Measurements from ENCODE around the gene RPL18A.

Gene RPL18A
- total RNA-seq = 356 to 696 (median 541) reads per million in 4 experiments

DNA sequence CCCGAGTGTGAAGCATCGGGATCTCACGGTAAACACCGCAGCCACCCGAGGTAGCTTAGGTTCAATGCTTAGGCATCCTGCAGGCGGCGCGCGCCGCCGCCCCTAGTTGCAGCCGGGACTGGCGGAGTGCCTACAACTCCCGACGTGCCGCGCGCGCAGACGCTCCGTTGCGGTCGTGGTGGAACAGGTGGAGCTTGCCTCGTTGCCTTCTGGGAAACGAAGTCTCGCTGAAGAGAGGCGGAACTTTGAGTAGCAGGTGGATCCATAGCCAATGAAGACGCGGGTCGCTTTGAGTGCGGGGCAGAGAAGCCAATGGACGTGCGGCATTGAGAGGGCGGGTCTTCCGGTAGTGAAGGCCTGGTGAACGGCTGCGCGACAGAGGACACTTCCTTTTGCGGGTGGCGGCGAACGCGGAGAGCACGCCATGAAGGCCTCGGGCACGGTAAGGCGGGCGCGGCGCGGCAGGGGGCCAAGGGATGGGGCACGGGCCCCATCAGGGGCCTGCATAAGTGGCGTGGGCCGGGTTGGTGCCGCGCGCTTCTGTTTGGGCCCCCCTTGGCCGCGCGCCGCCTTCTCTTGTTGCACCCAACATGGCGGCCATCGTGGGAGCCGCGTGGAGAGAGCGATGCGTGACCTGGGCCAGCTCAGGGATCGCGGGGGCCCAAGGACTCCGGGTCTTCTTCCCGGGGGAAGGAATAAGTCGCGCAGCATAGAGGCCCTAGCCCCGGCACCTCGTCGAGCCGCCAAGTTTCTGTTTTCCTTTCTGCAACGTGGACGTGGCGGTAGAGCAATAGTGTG is at the start of gene RPL18A:
Gene RPL18A, plus strand, starts transcription at position 378 of the 798 bp plus-strand sequence. Its CDS starts 47 bp downstream, at position 425.
- peak; percentile 99 for DNase-seq

DNA sequence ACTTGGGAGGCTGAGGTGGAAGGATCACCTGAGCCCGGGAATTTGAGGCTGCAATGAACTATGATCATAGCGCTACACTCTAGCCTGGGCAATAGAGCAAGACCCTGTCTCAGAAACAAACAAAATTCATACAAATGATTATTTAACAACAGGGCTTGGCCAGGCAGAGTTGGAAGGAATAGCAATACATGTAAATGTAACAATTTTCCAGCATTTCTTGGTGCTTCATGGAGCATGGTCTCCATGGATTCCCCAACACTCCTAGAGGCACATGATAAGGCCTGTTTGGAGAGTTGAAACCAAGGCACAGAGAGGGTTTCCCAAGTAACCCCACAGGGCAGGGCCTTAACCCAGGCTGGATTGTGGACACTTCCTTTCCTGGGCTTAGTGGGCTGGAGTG is 48.6 kb upstream of the RPL18A start:
- no peak for DNase-seq

DNA sequence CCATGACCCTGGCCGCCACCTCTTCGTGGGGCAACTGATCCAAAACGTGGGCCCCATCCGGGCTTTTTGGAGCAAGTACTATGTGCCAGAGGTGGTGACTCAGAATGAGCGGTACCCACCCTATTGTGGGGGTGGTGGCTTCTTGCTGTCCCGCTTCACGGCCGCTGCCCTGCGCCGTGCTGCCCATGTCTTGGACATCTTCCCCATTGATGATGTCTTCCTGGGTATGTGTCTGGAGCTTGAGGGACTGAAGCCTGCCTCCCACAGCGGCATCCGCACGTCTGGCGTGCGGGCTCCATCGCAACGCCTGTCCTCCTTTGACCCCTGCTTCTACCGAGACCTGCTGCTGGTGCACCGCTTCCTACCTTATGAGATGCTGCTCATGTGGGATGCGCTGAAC is 48.0 kb upstream of the RPL18A start:
- DNase-seq = no peak

DNA sequence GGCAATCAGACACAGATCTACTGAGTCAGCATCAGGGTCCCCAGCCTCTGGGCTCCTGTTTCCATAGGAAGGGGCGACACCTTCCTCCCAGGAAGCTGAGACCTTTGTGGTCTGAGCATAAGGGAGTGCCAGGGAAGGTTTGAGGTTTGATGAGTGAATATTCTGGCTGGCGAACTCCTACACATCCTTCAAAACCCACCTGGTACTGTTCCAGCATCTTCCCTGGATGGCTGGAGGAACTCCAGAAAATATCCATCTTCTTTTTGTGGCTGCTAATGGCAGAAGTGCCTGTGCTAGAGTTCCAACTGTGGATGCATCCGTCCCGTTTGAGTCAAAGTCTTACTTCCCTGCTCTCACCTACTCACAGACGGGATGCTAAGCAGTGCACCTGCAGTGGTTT is 47.6 kb upstream of the RPL18A start:
- DNase-seq = no peak

DNA sequence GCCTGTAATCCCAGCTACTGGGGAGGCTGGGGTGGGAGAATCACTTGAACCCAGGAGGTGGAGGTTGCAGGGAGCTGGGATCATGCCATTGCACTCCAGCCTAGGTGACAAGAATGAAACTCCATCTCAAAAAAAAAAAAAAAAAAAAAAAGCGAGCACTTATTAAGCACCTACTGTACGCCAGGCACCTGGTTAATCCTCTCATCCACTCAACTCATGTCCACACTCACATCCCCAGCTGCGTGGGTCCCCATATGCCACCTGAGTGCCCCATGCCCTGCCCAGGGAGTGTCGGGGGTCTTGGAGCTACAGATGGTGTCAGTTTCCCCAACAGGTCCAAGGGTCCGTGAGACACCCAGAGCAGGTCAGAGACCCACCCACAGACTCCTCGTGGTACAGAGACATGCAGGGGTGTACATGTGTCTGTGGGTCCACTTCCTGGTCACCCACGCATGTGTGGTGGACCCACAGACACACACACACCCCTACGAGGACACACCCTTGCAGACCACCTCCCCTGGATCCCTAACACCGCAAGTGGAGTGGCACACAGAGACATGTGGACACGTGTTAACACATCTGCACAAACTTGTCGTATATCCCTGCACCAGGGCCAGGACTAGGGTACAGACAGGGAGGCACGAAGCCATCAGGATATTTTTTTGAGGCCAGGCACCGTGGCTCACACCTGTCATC is 41.9 kb upstream of the RPL18A start:
- no peak for DNase-seq

DNA sequence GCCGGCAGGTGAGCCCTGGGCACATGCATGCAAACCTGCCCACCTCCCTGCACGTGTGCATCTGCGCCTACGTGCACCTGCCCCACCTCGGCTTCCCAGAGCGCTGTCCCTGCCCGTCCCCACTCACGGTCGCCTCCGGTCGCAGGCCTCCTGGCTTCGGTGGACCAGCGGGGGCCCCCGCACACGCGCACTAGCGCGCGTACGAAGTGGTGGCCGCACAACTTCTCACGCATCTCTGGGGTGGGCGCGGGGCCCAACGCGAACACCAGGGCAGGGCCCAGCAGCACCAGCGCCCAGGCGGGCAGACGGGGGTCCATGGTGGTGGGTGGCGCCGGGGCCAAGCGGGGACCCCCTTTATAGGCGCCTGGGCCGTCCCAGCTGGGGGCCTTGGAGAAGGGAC is 38.5 kb upstream of the RPL18A start, which contains the start of gene INSL3:
Gene INSL3, minus strand, starts transcription at position 330 of the 400 bp plus-strand sequence. Its CDS starts 13 bp downstream, at position 317.
- DNase-seq = no peak

DNA sequence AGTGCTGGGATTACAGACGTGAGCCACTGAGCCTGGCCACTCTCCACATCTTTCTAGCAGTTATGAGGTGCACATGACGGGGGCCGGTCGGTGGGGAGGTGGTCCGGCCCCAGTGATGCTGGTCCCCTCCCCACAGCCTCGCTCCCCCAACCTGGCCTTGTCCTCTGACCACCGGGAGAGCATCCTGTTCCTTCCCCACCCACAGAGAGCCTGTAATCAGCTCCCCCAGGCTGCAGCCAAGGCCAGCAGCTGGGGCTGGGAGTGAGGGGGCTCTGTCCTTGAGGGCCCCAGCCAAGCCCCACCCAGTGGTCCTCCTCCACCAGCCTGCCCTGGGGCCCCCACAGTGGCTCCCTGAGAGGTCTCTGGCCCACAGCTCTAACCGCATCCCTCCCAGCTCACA is 35.4 kb upstream of the RPL18A start:
- no peak for DNase-seq

DNA sequence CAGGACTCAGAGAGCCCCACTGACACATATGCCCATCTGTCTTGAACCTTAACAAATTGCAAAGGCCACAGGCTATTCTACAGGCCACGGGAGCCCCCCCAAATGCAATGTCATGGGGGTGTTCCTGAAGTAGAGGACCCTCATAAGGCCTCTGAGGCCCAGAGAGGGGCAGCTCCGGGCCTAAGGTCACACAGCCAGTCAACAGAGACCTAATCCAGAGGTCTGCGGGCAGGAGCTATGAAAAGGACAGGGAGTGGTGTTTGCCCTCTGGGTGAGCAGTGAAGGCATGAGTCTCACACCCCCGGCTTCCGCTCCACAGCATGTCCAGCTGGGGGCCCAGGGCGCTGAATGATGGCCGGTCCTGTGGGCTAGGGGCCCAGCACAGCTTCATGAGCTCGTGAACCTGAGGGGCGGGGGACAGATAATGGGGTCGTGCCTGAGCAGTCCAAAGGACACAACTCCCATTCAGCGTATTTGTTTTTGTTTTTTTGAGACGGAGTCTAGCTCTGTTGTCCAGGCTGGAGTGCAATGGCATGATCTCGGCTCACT is 33.1 kb upstream of the RPL18A start:
- no peak for DNase-seq

DNA sequence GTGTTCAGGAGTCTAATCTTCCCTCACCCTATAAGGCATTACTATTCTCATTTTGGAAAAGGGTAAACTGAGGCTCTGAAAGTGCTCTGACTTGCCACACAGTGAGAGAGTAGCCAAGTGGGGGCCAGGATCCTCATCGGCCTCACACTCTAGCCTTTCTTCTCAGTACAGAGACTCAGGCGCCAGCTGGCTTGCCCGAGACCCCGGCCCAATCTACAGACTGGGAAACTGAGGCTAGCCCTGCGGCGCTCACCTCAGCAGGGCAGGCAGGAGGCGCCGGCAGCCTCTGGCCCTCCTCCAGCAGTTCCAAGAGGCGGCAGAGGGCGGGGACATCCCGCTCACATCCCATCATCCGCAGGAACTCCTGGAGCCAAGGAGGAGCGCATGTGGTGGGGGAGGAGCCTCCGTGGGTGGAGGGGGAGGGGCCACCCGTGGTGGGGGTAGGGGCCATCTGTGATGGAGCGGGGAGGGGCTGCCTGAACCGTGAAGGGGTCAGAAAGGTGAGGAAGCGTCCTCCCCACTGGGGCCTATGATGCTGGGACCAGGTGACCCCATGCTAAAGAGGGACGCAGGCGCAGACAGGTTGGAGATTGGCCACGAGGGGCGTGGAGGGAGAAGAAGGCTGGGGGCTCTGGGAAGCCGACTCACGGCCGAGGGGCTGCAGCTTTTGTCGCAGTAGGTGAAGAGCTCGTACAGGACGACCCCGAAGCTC is 29.7 kb upstream of the RPL18A start:
- DNase-seq = no peak

DNA sequence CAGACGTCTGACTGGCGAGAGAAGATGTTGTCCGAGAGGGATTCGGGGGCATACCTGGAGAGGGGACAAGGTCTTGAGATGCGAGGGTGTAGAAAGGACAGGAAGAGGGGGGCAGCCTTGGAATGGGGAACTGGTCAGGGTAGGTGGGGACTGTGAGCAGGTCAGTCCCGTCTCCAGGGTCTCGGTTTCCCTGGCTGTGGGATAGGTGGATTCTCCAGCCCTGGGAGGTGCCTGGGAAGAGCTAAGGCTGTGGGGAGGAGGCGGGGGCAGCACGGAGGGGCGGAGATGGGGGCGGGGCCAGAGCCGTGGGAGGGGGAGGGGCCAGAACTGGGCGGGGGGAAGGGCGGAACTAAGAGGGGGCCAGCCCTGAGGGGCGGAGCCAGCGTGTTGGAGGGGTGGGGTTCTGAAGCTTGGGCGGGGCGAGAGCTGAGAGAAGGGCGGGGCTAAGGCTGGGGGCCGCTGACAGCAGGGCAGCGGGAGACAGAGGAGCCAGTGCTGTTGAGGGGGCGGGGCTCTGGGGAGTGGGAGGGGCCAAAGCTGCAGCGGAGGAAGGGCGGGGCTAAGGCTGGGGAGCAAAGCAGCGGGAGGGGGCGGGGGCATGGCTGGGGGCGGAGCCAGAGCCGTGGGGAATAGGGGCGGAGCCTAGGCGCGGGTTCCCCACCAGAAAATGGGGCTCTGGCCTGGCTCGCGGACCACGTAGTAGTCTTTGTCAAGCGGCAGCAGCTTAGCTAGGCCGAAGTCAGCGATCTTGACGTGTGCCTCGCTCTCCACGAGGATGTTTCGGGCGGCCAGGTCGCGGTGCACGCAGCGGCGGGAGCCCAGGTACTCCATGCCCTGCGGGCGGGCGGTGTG is 28.9 kb upstream of the RPL18A start:
- peak; percentile 28 for DNase-seq

DNA sequence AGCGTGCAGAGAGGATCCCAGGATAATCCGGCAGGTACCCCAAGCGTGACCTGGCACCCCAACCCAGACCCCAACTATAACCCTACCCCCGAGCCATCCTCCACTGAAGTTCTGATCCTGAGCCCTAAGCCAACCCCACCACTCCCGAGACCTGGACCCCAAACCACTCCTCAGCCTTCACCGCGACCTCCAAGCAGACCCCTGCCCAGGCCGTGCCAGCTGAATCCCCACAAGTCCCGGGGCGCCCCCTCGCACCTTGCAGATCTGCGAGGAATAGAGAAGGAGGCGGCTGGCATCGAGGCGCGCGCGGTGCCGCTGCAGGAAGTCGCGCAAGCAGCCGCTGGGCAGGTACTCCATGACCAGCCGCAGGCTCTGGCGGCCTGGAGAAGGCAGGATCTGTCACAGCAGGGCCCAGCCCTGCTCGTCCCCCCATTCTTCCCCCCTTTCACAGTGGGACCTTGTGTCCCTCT is 28.3 kb upstream of the RPL18A start:
- DNase-seq = no peak

DNA sequence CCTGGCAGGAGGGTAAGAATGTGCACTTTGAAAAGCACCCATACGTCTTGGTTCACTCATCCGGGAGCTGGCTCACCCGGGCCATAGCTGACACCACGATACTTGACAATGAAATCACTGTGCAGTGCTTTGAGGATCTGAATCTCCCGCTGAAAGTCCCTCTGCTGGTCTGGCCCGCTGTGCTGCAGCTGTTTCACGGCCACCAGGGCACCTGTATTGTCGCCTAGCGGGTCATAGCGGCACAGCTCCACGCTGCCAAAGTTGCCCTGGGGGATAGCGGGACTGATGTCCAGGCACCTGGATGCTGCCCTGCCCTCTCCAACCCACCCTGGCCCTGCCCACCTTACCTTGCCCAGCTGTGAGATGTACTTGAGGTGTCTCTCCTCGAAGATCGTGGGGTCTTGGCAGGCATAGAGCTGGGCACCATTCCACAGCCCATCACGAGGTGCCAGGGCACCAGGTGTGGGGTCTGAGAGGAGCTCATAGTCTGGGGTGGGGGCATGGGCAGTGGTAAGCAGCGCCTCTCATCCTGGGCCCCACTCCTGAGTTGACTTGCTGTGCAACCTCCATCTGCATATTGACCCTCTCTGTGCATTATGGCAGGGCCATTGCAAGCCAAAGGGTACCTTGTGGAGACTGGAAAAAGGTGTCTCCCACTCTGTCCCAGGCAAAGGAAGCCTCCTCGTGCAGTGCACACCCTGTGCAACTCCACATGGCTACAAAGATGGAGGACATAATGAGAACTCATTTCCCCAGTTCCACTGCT is 27.1 kb upstream of the RPL18A start:
- no peak for DNase-seq

DNA sequence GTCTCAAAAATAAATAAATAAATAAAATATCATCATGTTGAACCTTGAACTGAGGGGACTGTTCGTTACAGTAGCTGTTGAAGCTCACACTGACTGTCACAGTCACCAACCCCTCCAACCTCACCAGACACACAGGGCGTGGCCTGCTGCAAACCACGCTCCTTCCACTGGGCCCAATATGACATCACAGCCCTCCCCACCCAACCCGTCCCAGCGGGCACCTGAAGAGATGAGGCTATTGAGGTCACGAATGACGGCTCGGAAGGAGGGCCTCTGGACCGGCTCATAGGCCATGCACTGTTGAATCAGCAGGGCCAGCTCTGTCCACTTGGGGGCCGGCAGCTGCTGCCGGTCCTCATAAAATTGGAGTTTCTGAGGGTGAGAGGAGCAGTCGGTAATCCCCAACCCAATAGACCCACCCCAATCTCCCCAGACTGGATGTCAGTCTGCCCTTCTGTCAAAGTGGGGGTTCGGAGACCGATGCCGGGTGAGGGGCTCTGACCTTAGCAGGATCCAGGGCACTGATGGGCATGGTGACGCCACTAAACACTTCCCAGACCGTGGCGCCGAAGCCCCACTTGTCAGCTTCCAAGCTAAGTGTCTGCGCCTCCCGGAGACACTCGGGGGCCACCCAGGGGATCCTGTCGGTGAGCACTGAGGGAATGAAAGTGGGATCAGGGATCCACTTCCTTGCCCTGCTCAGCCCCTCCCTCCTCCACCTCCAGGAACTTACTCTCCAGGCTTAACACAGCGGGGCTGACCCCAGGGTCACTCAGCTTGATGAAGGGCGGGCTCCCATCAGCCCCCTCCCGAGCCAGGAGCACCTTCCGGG is 25.1 kb upstream of the RPL18A start:
- DNase-seq = no peak

DNA sequence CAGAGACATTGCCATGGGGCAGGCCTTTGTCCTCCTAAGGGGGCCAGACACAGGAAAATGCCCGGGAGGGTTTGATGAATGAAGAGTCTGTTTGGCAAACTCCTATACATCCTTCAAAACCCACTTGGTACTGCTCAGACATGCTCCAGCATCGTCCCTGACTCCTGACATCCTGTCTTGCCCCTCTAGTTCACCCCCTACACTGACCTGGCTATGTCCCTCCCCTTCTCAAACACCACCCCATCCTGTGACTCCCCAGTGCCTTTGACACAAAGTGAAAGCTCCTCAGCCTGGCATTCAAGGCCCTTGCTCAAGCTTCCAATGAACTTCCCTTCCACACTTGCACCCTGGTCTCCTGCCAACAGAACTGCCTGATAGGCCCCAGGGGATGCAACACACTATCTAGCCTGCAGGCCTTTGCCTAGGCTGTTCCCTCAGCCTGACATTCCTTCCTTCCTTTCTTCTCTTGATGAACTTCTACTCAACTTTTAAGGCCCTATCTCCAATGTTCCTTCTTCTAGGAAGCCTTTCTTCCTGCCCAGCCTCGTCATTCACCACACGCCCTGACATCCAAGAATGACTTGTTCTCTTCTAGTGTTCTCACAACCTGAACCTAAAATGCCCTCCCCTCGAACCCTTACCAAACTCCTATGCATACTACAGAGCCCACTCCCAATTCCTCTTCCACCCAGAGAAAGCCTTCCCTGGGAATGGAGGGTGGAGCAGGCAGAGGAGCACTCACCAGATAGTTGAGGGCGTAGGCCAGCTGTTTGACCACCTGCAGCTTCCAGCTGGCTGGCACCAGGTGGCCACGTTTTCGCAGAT is 24.3 kb upstream of the RPL18A start:
- DNase-seq = no peak

DNA sequence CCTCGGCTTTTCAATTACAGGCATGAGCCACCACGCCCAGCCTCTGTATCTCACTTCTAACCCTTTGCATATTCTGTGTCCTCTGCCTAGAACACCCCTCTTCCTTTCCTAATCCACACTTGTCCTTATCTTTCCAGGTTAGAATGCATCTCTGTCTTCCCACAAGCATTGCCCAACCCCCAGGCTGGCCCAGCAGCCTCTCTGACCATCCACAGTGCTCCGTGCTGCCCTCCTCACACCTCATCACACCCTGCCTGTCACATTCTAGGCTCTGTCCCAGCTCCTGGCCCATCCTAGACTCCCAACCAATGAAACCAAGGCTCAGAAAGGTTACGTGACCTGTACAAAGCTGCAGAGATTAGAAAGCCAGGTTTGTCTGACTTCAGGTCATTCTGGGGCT is 23.2 kb upstream of the RPL18A start:
- DNase-seq = no peak

DNA sequence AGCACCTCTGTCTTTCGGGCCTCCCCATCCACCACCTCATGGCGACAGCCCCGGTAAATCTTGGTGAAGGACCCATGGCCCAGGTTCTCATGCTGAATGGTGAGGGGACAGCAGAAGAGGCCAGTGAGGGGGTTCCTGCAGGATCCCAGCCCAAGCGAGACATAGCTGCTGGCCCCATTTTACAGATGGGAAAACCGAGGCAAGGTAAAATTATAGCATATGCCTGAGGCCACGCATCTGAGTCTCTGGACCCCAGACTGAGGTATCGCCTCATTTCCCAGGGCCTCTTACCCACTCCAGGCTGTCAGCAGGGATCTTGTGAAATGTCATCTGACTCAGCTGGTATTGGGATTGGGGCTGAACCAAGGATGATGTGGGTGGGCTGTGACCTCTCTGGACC is 21.7 kb upstream of the RPL18A start:
- DNase-seq = no peak

DNA sequence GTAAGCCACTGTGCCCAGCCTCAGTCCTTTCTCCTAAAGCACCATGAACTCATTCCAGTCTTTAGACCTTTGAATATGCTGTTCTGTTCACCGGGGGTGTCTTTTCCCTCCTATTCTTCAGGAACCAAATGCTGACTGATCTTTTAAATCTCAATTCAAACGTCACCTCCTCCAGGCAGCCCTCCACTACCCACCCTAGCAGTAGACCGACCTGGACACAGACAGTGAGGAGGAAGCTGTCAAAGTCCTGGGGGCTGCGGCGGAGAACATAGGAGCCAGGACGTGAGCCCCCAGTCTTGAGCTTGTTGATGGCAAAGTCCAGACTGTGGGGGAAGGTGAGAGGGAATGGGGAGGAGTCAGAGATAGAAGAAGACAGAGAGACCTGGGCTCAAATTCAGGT is 19.7 kb upstream of the RPL18A start:
- no peak for DNase-seq

DNA sequence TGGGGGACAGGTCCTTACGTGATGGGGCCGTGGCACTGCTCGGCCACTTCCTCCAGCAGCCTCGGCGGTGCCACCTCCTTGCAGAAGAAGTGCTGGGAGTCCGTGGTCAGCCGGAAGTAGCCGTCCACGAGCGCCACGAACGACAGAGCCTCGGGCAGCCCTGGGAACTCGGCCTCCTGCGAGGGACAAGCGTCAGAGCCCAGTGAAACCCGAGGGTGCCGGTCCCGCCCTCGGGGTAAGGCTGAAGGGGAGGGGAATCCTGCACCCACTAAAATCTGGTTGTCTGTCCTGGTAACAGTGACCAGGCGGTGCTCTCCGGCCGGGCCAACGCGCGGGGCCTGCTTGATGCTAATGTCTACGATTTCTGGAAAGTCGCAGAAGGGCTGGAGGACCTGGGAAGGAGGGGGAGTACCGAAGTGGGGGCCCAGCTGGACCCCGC is 18.3 kb upstream of the RPL18A start:
- no peak for DNase-seq

All from effector CD8-positive, alpha-beta T cell (primary cell).